SK-N-SH (cell line): ENCODE data around the gene SLC6A3.

Experiments
- CTCF ChIP-seq: fragments of 200-600 bp; sonication (generic); IDR thresholded peaks from 2 replicates; pipeline ENCODE4 v1.6.1; 2017; ENCODE audit warnings: antibody characterized with exemption, mild to moderate bottlenecking, moderate library complexity
- EP300 ChIP-seq, 2 experiments: IDR thresholded peaks; 2 replicates each; pipeline versions ENCODE4 v1.4.0 to v1.6.1; 2012; ENCODE audit warnings: borderline replicate concordance in 1 of 2, low read depth in 1 of 2, low read length in 1 of 2
- RCOR1 ChIP-seq: fragments of 150-350 bp; IDR thresholded peaks from 2 replicates; pipeline ENCODE4 v1.6.1; 2017; ENCODE audit warnings: antibody characterized with exemption, low read length
- SIN3A ChIP-seq: IDR thresholded peaks from 2 replicates; pipeline ENCODE4 v1.6.1; 2012; ENCODE audit warnings: low read depth, mild to moderate bottlenecking, low read length, moderate library complexity, borderline replicate concordance
- SMC3 ChIP-seq: IDR thresholded peaks from 2 replicates; pipeline ENCODE4 v1.6.1; 2012; ENCODE audit warnings: low read depth, low read length, improper control_type of control experiment
- TF ChIP-seq, protein P1 (sequence below): IDR thresholded peaks from 2 replicates; pipeline ENCODE4 v1.6.1; 2012; ENCODE audit warnings: mild to moderate bottlenecking, low read depth, low read length, moderate library complexity

DNA sequence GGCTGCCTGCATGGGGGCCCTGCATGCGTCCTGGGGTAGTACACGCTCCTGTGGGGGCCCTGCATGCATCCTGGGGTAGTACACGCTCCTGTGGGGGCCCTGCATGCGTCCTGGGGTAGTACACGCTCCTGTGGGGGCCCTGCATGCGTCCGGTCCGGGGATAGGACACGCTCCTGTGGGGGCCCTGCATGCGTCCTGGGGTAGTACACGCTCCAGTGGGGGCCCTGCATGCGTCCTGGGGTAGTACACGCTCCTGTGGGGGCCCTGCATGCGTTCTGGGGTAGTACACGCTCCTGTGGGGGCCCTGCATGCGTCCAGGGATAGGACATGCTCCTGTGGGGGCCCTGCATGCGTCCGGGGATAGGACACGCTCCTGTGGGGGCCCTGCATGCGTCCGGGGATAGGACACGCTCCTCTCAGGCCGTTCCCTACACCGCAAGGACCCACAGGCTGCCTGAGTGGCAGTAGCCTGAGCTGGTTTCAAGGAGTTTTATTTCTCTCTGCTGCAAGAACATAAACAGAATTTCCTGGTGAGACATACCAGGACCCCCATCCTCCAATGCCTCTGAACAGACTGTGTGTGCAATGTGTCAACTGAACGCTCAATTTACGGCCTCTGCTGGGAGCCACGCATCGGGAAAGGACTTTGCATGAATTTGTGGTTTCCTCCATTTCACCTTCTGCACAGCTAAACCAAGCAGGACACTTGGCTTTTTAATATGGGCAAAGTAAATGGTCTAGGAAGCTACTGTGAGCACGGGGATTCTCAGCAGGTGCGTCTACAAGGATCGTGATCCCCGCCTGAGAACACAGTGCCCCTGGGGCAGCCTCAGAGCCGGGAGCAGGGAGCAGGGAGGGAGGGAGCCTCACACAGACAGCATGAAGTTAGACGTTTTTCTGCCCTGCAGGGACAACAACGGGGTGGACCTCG, 51.4 kb downstream of the SLC6A3 start:
- TF ChIP-seq CTCF (no peak), EP300 (IDR thresholded peaks at IDR 0.05; ENCODE audit: borderline replicate concordance in 1 of 2, low read depth in 1 of 2, low read length in 1 of 2) (no peak), SIN3A (no peak), SMC3 (no peak), RCOR1 (no peak)
- TF ChIP-seq, protein P1, sequence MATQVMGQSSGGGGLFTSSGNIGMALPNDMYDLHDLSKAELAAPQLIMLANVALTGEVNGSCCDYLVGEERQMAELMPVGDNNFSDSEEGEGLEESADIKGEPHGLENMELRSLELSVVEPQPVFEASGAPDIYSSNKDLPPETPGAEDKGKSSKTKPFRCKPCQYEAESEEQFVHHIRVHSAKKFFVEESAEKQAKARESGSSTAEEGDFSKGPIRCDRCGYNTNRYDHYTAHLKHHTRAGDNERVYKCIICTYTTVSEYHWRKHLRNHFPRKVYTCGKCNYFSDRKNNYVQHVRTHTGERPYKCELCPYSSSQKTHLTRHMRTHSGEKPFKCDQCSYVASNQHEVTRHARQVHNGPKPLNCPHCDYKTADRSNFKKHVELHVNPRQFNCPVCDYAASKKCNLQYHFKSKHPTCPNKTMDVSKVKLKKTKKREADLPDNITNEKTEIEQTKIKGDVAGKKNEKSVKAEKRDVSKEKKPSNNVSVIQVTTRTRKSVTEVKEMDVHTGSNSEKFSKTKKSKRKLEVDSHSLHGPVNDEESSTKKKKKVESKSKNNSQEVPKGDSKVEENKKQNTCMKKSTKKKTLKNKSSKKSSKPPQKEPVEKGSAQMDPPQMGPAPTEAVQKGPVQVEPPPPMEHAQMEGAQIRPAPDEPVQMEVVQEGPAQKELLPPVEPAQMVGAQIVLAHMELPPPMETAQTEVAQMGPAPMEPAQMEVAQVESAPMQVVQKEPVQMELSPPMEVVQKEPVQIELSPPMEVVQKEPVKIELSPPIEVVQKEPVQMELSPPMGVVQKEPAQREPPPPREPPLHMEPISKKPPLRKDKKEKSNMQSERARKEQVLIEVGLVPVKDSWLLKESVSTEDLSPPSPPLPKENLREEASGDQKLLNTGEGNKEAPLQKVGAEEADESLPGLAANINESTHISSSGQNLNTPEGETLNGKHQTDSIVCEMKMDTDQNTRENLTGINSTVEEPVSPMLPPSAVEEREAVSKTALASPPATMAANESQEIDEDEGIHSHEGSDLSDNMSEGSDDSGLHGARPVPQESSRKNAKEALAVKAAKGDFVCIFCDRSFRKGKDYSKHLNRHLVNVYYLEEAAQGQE = no peak
